Aorta (tissue), 5 donors: ENCODE results near the gene PEX16. TPM values are rescaled to one million over a fixed set of nuclear protein-coding genes. Genes with fewer than 3 reads are reported as not detected.

Experiments
- ATAC-seq: fragments of 200-7000 bp; cut with Tn5 transposase; one replicate; pipeline ENCODE4 v1.9.1; 2022; ENCODE audit warnings: moderate library complexity; ENCODE audit not compliant: low FRiP score
- DNase-seq, 2 donors: peaks; one replicate each; pipeline ENCODE4 v3.0.0-alpha.2; 2020
- H3K27ac ChIP-seq, 2 donors: one replicate each; pipeline ENCODE4 v1.5.1; 2013; ENCODE audit warnings: low read length in 2 of 2, mild to moderate bottlenecking in 2 of 2, moderate library complexity in 2 of 2, control low read depth in 1 of 2, inconsistent platforms in 1 of 2, low read depth in 1 of 2
- H3K27me3 ChIP-seq, 2 donors: one replicate each; pipeline ENCODE4 v1.6.1; 2013; ENCODE audit warnings: control low read depth in 1 of 2, low read length in 1 of 2, mild to moderate bottlenecking in 1 of 2, moderate library complexity in 1 of 2; ENCODE audit not compliant: insufficient read depth in 2 of 2, control insufficient read depth in 1 of 2
- H3K36me3 ChIP-seq, 2 donors: one replicate each; pipeline ENCODE4 v1.6.1; 2013; ENCODE audit warnings: control low read depth in 1 of 2, low read length in 1 of 2, mild to moderate bottlenecking in 1 of 2; ENCODE audit not compliant: insufficient read depth in 2 of 2, control insufficient read depth in 1 of 2
- H3K4me1 ChIP-seq, 2 donors: one replicate each; pipeline ENCODE4 v1.6.1; 2013; ENCODE audit warnings: low read length in 2 of 2, control low read depth in 1 of 2, mild to moderate bottlenecking in 1 of 2, moderate library complexity in 1 of 2; ENCODE audit not compliant: insufficient read depth in 2 of 2, control insufficient read depth in 1 of 2
- H3K4me3 ChIP-seq, 2 donors: one replicate each; pipeline ENCODE4 v1.5.1; 2013; ENCODE audit warnings: low read length in 2 of 2, control low read depth in 1 of 2, mild to moderate bottlenecking in 1 of 2
- H3K9me3 ChIP-seq: one replicate; pipeline ENCODE4 v1.6.1; 2013; ENCODE audit warnings: mild to moderate bottlenecking, low read length; ENCODE audit not compliant: control insufficient read depth
- WGBS, 2 donors: extraction: QIAGEN DNeasy Blood & Tissue Kit; methylation state at CpG; one replicate each; pipeline ENCODE4 v1.1.7; 2013; 5-methylcytosine and 5-hydroxymethylcytosine counted together
- intact Hi-C, 2 donors: fragments of 100-400 bp; cut with DNase I; formaldehyde crosslinking; loops; one replicate each; pipeline versions ENCODE4 v1.14.2 to v1.15.0; 2022
- polyA plus RNA-seq, 2 donors: library from polyadenylated mRNA; stranded (reverse); fragments of 200-250 nt; gene quantifications; one replicate each; pipeline ENCODE4 v1.2.3, GENCODE V29; 2013
- total RNA-seq, 2 donors: library from RNA; stranded (reverse); fragmentation: NEBNext Ultra II Directional; extraction: Animal tissue kit (Norgen Biotek cat#: 25700); gene quantifications; one replicate each; pipeline ENCODE4 v1.2.1, GENCODE V29; 2021
- donor health status: healthy with polysubstance abuse.
- donor health status: Bipolar disorder and iron deficiency.
- donor health status: DM: no; HTN: no; CAD: no.
- donor health status: DM: no; HTN: no; CAD: no.
- donor health status: DM: yes; HTN: yes; CAD: no.

Gene PEX16
- total and polyA plus RNA-seq, 4 donors: 17.3 to 49.7 (median 24.1) TPM

- H3K27ac ChIP-seq: no peak overlapping the region
- no peaks in the 10 kb centered on the region for H3K36me3 ChIP-seq
- DNase-seq (peak; percentile 42 to 73), ATAC-seq (no peak)
- no peaks in the 10 kb centered on the region for H3K27me3 ChIP-seq
- WGBS, 2 donors: 37 to 38% methylated on average over 51 to 54 of the region's 54 CpGs
- intact Hi-C loops: no loop called here
- H3K4me1 ChIP-seq: no peaks in the 10 kb centered on the region
- no peaks in the 10 kb centered on the region for H3K9me3 ChIP-seq
- H3K4me3 ChIP-seq: no peak overlapping the region
Measured at GRCh38 chr11:45921561-45922424, 4.1 kb upstream of the PEX16 start.

- intact Hi-C loops: no loop called here
- Histone ChIP-seq H3K4me1 (no peaks in the 10 kb centered on the region), H3K36me3 (no peaks in the 10 kb centered on the region), H3K9me3 (no peaks in the 10 kb centered on the region), H3K4me3 (no peak overlapping the region), H3K27ac (no peak overlapping the region), H3K27me3 (no peaks in the 10 kb centered on the region)
- DNase-seq (peak; percentile 17 to 35), ATAC-seq (no peak)
- 91 to 93% methylated on average over 6 of the region's 6 CpGs for WGBS, 2 donors
Measured at GRCh38 chr11:45920531-45921477, 3.1 kb upstream of the PEX16 start.

GRCh38 chr11:45919806-45920530 is 2.3 kb upstream of the PEX16 start:
- no peaks in the 10 kb centered on the region for H3K4me1 ChIP-seq
- no peak overlapping the region for H3K4me3 ChIP-seq
- H3K36me3 ChIP-seq: peaks cover 0 to under 1% of the 10 kb centered on the region in 2 donors
- H3K27ac ChIP-seq: no peak overlapping the region
- DNase-seq (peak; percentile 30 to 42), ATAC-seq (no peak)
- intact Hi-C loops: loop anchor here (2.0 to 5.0 kb wide), 2 partner anchors 71 to 73 kb away; partner anchors contain the start of gene CRY2 (in 1 of the 2)
- H3K27me3 ChIP-seq: no peaks in the 10 kb centered on the region
- 78 to 82% methylated on average over 13 of the region's 13 CpGs for WGBS, 2 donors
- H3K9me3 ChIP-seq: no peaks in the 10 kb centered on the region

- peaks cover 0 to 5% of the 10 kb centered on the region in 2 donors for H3K36me3 ChIP-seq
- WGBS, 2 donors: 62 to 71% methylated on average over 7 of the region's 7 CpGs
- ATAC-seq: no peak
- no peaks in the 10 kb centered on the region for H3K4me1 ChIP-seq
- intact Hi-C loops: loop anchor here (2.0 to 5.0 kb wide), 2 partner anchors 70 to 72 kb away; partner anchors contain the start of gene CRY2 (in 1 of the 2)
- H3K27ac ChIP-seq: no peak overlapping the region
- DNase-seq: peak; percentile 27 to 51
- H3K4me3 ChIP-seq: no peak overlapping the region
- no peaks in the 10 kb centered on the region for H3K9me3 ChIP-seq
- H3K27me3 ChIP-seq: no peaks in the 10 kb centered on the region
Measured at GRCh38 chr11:45918962-45919675, 1.4 kb upstream of the PEX16 start.

- Histone ChIP-seq H3K4me3 (peak overlapping the region; percentile 76 to 89), H3K27ac (peak overlapping the region in 1 of 2 donors; percentile 50), H3K36me3 (peaks cover 0 to 7% of the 10 kb centered on the region in 2 donors), H3K27me3 (no peaks in the 10 kb centered on the region), H3K4me1 (no peaks in the 10 kb centered on the region), H3K9me3 (no peaks in the 10 kb centered on the region)
- 1% methylated on average over 38 of the region's 38 CpGs for WGBS, 2 donors
- DNase-seq (peak; percentile 90 to 96), ATAC-seq (peak; percentile 89)
- intact Hi-C loops: loop anchor here (2.0 to 5.0 kb wide), 2 partner anchors 70 to 71 kb away; partner anchors contain the start of gene CRY2 (in 1 of the 2)
Measured at GRCh38 chr11:45918331-45918941, 759 bp upstream of the PEX16 start.

- intact Hi-C loops: loop anchor here in 1 of 2 donors (5.0 kb wide), 1 partner anchor 70 kb away; the partner anchor contains the start of gene CRY2
- H3K9me3 ChIP-seq: no peaks in the 10 kb centered on the region
- H3K4me3 ChIP-seq: peak overlapping the region; percentile 80 to 89
- peaks cover 0 to 7% of the 10 kb centered on the region in 2 donors for H3K36me3 ChIP-seq
- H3K27ac ChIP-seq: peak overlapping the region in 1 of 2 donors; percentile 92
- H3K27me3 ChIP-seq: no peaks in the 10 kb centered on the region
- ATAC-seq (no peak), DNase-seq (no peak)
- 4 to 5% methylated on average over 16 of the region's 16 CpGs for WGBS, 2 donors
- no peaks in the 10 kb centered on the region for H3K4me1 ChIP-seq
Measured at GRCh38 chr11:45917286-45917622, 423 bp downstream of the PEX16 start.

- 83 to 84% methylated on average over 10 to 13 of the region's 13 CpGs for WGBS, 2 donors
- H3K36me3 ChIP-seq: peaks cover 0 to 7% of the 10 kb centered on the region in 2 donors
- intact Hi-C loops: loop anchor here in 1 of 2 donors (5.0 kb wide), 1 partner anchor 68 kb away; the partner anchor contains the start of gene CRY2
- no peaks in the 10 kb centered on the region for H3K27me3 ChIP-seq
- H3K27ac ChIP-seq: no peak overlapping the region
- DNase-seq (no peak), ATAC-seq (no peak)
- no peaks in the 10 kb centered on the region for H3K4me1 ChIP-seq
- H3K9me3 ChIP-seq: no peaks in the 10 kb centered on the region
- no peak overlapping the region for H3K4me3 ChIP-seq
Measured at GRCh38 chr11:45915446-45915845, 2.2 kb downstream of the PEX16 start.
